HAP-1 (cell line): ENCODE results near the gene CBX5.

ENCODE experiments used
- DNase-seq, 2 experiments: peaks; one replicate each; pipeline ENCODE4 v3.0.0-alpha.2; 2016 to 2020; ENCODE audit warnings: low spot score in 2 of 2
- H3K27me3 ChIP-seq: fragments of 250-450 bp; sonication (Bioruptor Pico); 2 replicates; pipeline ENCODE4 v1.5.1; 2020; ENCODE audit warnings: low read depth, mild to moderate bottlenecking, moderate library complexity
- H3K36me3 ChIP-seq: fragments of 250-450 bp; sonication (Bioruptor Pico); replicated peaks from 2 replicates; pipeline ENCODE4 v1.5.1; 2020; ENCODE audit warnings: mild to moderate bottlenecking
- H3K4me1 ChIP-seq: fragments of 250-450 bp; sonication (Bioruptor Pico); 2 replicates; pipeline ENCODE4 v1.5.1; 2020; ENCODE audit warnings: mild to moderate bottlenecking
- H3K4me3 ChIP-seq: fragments of 250-450 bp; sonication (Bioruptor Pico); 2 replicates; pipeline ENCODE4 v1.5.1; 2020; ENCODE audit warnings: mild to moderate bottlenecking, moderate library complexity
- H3K9me3 ChIP-seq: fragments of 250-450 bp; sonication (Bioruptor Pico); 2 replicates; pipeline ENCODE4 v1.5.1; 2020; ENCODE audit warnings: mild to moderate bottlenecking, moderate library complexity
- in situ Hi-C: fragments of 300-500 bp; cut with MboI; formaldehyde crosslinking; loops from 3 replicates; pipeline ENCODE4 v1.14.3; 2020; ENCODE audit warnings: low sequenced_read_pairs, inconsistent platforms, mixed read lengths

CBX5 gene

GRCh38 chr12:54300732-54301427 is 21.0 kb upstream of the CBX5 start, which contains the start of gene NFE2:
Gene NFE2 (minus strand): TSS chr12:54301015. CDS start chr12:54295248, 5,767 bp downstream.
- peaks cover 4% of the 10 kb centered on the region; the same call in 1 of the 2 replicates for H3K4me1 ChIP-seq
- no peaks in the 10 kb centered on the region for H3K36me3 ChIP-seq
- peak within 1 kb of the TSS; percentile 3; the same call in 1 of the 2 replicates for H3K4me3 ChIP-seq
- DNase-seq: peak; percentile 49 to 83
- no peaks in the 10 kb centered on the region for H3K9me3 ChIP-seq
- in situ Hi-C loops: no loop called here
- H3K27me3 ChIP-seq: peaks cover 46% of the 10 kb centered on the region

GRCh38 chr12:54300225-54300731 is 20.4 kb upstream of the CBX5 start:
- Histone ChIP-seq H3K27me3 (peaks cover 46% of the 10 kb centered on the region), H3K4me3 (no peak overlapping the region), H3K9me3 (no peaks in the 10 kb centered on the region), H3K36me3 (no peaks in the 10 kb centered on the region), H3K4me1 (peaks cover 4% of the 10 kb centered on the region; the same call in 1 of the 2 replicates)
- in situ Hi-C loops: no loop called here
- DNase-seq: no peak

DNA sequence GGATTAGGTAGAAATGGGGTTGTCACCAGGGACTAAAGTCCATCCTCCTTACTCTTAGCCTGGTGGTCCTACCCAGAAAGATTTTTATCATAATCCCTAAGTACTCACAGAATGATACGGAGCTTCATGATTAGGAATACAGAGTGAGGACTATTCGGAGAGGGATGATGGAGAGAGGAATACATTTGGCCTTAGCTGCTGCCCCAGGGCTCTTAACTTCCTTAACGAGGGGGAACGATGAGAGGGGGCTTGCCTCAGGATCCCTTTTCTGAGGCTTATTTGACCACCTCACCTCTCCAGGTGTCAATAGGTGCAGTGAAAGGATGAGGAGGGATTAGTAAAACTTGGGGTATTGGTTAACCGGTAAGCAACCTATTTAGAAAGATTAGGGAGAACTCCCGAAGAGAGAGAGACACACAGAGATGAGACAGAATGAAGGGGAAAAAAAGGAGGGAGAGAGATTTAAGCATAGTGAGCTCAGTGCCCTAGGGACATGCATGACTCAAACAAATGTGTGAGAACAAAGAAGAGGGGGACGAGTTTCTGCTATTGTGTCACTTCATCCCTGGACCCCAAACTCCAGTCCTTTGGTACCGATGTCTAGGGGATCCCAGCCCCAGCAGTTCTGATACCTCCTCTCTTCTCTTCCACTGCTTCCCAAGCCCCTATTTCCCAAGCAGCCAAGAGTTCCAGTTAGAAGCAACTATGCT is 19.7 kb upstream of the CBX5 start:
- Histone ChIP-seq H3K4me3 (no peak overlapping the region), H3K36me3 (no peaks in the 10 kb centered on the region), H3K4me1 (peaks cover 4% of the 10 kb centered on the region; the same call in 1 of the 2 replicates), H3K27me3 (peaks cover 41% of the 10 kb centered on the region), H3K9me3 (no peaks in the 10 kb centered on the region)
- no peak for DNase-seq
- in situ Hi-C loops: loop anchor here (5.0 to 25.0 kb wide), 2 partner anchors 68 to 1813 kb away; partner anchors contain the start of genes PA2G4, RPL41 and ZC3H10

DNA sequence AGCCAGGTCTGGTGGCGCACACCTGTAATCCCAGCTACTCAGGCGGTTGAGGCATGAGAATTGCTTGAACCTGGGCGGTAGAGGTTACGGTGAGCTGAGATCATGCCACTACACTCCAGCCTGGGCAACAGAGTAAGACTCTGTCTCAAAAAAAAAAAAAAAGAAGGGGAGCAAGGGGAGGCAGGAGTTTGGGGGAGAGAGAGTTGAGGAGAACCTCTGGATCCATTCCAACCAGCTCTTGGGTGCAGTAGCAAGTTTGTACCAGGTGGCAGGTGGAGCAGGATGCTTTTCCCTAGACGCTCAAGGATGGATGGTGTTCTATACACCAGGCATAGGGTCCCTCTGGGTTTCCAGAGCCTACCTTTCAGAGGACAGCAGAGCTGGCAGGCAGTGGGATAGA is 19.0 kb upstream of the CBX5 start:
- Histone ChIP-seq H3K4me3 (no peak overlapping the region), H3K9me3 (no peaks in the 10 kb centered on the region), H3K4me1 (peaks cover 4% of the 10 kb centered on the region; the same call in 1 of the 2 replicates), H3K27me3 (peaks cover 36% of the 10 kb centered on the region), H3K36me3 (no peaks in the 10 kb centered on the region)
- in situ Hi-C loops: loop anchor here (5.0 to 25.0 kb wide), 2 partner anchors 68 to 1813 kb away; partner anchors contain the start of genes PA2G4, RPL41 and ZC3H10
- DNase-seq: no peak

DNA sequence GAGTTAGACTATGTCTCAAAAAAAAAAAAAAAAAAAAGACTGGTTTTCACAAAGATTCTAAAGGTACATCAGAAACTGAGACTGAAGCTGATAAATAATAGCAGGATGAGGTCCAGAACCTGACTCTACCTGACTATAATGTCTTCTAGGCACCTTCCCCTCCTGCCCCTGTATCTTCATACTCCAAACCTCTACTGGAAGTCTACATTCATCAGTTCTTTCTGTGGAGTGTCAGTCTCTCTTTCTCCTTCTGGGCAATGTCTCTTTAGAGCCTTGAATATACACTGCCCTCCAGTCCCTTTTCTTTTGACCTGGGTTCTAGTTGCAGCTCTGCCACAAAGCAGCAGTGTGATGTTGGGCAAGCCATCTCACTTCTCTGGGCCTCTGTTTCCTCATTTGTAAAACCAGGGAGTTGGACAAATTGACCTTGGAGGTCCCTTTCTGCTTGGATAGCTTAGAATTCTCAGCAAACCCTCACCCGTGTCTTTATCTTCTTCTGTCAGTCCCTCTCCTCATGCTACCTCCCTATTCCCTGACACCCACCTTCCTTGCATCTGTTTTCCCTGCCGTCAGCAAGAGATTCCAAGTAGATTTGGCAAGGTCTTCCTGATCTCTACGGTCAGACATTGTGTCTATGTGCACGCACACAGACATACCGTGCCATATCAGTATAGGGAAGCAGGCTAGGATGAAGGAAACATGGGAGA is 16.6 kb upstream of the CBX5 start:
- Histone ChIP-seq H3K27me3 (peaks cover 24% of the 10 kb centered on the region), H3K9me3 (no peaks in the 10 kb centered on the region), H3K36me3 (no peaks in the 10 kb centered on the region), H3K4me1 (peaks cover 4% of the 10 kb centered on the region; the same call in 1 of the 2 replicates), H3K4me3 (no peak overlapping the region)
- DNase-seq: no peak
- in situ Hi-C loops: loop anchor here (5.0 to 25.0 kb wide), 2 partner anchors 71 to 1816 kb away; partner anchors contain the start of genes PA2G4, RPL41 and ZC3H10

DNA sequence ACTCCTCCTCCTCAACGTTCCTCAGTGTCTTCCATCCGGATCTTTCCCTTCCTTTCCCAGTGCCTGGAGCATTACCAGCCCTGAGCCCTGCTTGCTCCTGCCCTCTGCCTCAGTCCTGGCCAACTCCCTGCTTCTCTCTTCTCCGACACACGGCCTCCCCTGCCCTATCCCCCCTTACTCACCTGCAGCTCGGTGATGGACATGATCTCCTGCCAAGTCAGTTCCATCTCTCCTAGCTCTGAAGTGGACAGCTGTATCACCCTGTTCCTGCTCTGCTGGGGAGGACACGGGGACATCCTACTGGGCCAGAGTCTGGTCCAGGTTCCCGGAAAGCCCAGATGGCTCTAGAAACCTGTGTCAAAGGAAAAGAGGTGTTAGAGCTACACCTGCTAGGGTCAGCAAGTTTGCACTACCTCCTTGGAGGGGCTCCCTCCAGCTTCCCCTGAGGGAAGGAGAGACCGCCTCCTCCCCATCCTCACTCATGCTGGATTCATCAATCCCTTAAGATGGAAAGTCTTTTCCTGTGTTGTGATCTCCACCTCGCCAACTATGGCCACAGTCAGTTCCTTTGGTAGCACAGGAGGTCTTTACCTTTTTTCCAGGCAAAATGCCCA is 15.1 kb upstream of the CBX5 start:
- Histone ChIP-seq H3K4me3 (no peak overlapping the region), H3K27me3 (peaks cover 12% of the 10 kb centered on the region), H3K4me1 (no peaks in the 10 kb centered on the region), H3K36me3 (no peaks in the 10 kb centered on the region), H3K9me3 (no peaks in the 10 kb centered on the region)
- in situ Hi-C loops: loop anchor here (5.0 to 25.0 kb wide), 2 partner anchors 72 to 1817 kb away; partner anchors contain the start of genes PA2G4, RPL41 and ZC3H10
- DNase-seq: no peak

DNA sequence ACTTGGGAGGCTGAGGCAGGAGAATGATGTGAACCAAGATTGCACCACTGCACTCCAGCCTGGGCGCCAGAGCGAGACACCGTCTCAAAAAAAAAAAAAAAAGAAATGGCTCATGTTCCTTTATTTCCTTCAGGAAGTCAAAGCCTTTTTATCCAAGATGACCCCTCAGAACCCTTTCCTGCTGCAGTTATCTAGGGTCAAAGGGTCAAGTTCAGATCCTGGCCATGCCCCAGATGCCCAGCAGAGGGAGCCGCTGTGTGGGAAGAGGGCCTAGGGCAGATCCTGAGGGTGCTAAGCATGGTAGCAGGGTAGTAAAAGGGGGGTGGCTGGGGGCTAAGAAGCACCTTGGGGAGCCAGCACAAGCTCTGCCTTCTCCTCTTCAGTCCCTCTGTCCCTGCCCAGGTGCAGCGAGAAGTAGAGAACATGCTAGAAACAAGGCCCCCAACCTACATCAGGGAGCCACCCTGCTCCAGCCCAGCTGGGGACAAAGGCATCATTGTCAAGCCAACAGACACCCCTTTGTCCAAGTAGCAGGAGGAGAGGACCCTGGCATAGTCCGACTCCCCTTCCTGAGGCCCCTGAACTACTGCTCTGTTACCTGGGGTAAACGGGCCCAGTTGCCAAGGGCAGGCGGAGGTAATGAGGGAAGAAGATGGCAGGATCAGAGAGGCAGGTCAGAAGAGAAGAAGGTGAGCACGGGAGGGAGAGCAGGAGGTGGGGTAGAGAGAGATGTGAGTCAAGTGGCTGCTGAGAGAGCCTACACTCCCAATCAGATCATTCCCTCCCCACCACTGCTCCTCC is 14.4 kb upstream of the CBX5 start:
- Histone ChIP-seq H3K27me3 (peaks cover 5% of the 10 kb centered on the region), H3K4me1 (no peaks in the 10 kb centered on the region), H3K9me3 (no peaks in the 10 kb centered on the region), H3K4me3 (no peak overlapping the region), H3K36me3 (no peaks in the 10 kb centered on the region)
- in situ Hi-C loops: loop anchor here (25.0 kb wide), 1 partner anchor 1818 kb away; the partner anchor contains the start of genes PA2G4, RPL41 and ZC3H10
- DNase-seq: peak in 1 of 2 experiments; percentile 77

DNA sequence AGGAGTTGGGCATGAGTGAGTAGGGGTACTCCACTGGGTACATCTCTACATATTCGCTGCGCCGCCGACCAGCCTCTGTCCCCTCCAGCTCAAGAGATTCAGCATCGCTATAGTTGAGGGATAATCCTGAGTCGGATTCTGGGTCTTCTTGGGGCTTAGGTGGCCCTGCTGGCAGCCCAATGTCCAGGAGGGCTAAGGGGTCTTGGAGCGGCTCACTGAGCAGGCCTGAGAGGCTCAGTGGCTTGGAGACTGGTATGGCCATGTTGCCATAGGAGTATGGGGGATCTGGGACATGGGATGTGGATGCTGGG is 13.0 kb upstream of the CBX5 start:
- no peak for DNase-seq
- Histone ChIP-seq H3K36me3 (peaks cover 3% of the 10 kb centered on the region), H3K9me3 (no peaks in the 10 kb centered on the region), H3K4me1 (no peaks in the 10 kb centered on the region; the same call in 1 of the 2 replicates), H3K27me3 (no peaks in the 10 kb centered on the region), H3K4me3 (no peak overlapping the region)
- in situ Hi-C loops: loop anchor here (25.0 kb wide), 1 partner anchor 1819 kb away; the partner anchor contains the start of genes PA2G4, RPL41 and ZC3H10

DNA sequence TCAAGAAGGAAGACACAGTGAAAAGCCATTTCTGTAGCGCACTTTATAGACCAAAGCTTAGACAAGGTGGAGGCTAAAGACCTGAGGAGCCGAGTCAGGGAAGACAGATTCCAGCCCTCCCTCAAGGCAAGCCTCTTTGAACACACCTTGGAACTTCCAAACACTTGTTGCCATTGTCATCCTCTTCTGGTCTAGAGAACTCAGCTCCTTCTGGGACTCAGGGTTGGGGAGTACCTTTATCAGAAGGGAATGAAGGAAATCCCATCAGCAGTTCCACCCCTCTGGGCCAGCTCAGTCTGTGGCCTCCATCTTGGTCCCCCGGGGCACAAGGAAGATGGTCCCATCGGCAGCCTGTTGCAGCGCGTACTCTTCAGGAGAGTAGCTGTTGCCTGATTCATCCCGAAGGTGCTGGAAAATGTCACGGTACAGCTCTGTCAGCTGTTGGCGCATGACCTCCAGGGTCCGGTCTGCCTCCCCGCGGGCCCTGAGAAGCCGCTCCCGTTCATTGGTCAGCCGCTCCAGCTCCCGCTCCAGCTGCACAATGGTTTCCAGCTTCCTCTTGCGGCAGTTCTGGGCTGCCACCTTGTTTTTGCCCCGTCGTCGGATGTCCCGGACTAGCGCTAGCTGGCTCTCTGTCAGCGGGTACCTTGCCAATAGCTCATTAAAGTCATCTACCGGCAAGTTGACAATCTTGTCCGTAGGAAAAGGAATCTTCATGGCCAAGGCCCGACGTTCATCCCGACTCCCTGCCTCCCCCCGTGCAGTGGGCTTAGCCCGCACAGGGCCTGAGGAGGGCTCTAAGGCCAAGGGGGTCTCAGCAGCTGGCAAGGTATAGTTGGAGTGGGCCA is 12.4 kb upstream of the CBX5 start:
- Histone ChIP-seq H3K9me3 (no peaks in the 10 kb centered on the region), H3K27me3 (no peaks in the 10 kb centered on the region), H3K36me3 (peaks cover 9% of the 10 kb centered on the region), H3K4me1 (no peaks in the 10 kb centered on the region; the same call in 1 of the 2 replicates), H3K4me3 (no peak overlapping the region)
- no peak for DNase-seq
- in situ Hi-C loops: loop anchor here (25.0 kb wide), 1 partner anchor 1820 kb away; the partner anchor contains the start of genes PA2G4, RPL41 and ZC3H10

DNA sequence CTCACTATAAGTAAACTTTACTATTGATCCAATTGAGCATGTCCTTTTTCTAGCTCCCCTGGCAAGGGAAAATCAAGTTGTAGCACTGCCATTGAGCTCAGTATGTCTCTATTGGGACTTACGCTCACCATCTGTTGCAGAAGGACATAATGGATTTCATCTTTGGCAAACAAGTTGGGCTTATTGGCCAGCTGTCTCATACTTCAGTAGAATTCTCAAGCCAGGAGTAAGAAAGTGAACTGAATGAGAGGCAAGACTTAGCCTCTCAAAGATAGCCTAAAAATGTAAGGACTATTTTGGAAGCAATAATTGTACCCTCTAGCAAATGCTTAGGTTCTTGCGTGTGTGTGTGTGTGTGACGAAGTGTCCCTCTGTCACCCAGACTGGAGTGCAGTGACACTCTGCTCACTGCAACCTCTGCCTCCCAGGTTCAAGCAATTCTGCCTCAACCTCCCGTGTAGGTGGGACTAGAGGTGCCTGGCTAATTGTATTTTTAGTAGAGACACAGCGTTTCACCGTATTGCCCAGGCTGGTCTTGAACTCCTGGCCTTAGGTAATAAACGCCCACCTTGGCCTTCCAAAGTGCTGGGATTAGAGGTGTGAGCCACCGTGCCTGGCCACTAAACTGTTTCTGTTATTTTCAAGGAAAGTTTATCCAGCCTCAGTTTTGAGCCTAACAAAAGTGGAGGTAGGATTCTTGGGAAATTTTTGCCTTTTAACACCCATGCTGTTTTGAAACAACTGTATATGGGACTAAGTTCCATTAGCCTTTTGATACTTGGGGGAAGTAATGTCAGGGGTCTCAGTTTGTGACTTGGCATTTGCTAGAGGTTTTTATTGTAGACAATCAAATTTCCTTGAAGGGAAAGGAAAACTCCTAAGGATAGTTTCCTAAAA is 7.6 kb upstream of the CBX5 start:
- Histone ChIP-seq H3K36me3 (peaks cover 57% of the 10 kb centered on the region), H3K27me3 (no peaks in the 10 kb centered on the region), H3K4me1 (peaks cover 18% of the 10 kb centered on the region), H3K4me3 (no peak overlapping the region), H3K9me3 (no peaks in the 10 kb centered on the region)
- in situ Hi-C loops: loop anchor here (25.0 kb wide), 1 partner anchor 1825 kb away; the partner anchor contains the start of genes PA2G4, RPL41 and ZC3H10
- no peak for DNase-seq
